ENCODE data around the gene PLAAT4. TPM values are rescaled to one million over a fixed set of nuclear protein-coding genes. Genes with fewer than 3 reads are reported as not detected.

Gene PLAAT4
- total and polyA plus RNA-seq, 2 experiments from 2014 or later = 7.9 to 13.7 TPM

DNA sequence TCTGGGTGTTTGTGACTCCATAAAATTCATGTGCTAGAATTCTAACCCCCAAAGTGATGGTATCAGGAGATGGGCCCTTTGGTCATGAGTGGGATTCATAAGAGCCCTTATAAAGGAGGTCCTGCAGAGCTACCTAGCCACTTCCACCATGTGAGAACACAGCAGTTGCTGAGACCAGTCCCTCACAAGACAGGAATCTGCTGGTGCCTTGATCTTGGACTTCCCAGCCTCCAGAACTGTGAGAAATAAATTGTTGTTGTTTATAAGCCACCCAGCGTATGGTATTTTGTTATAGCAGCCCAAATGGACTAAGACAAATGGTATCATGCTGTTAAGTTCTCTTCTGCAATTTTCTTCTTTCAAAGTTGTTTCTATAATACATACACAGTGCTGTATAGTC, 44.2 kb upstream of the PLAAT4 start:
- peaks cover 3% of the 10 kb centered on the region for H3K9me3 ChIP-seq (ENCODE audit: low read depth)
- H3K4me2 ChIP-seq = peak overlapping the region; percentile 94
- peak overlapping the region; percentile 16 for H3K27ac ChIP-seq
- H3K36me3 ChIP-seq (replicated peaks; ENCODE audit: insufficient read depth, low read depth) = no peaks in the 10 kb centered on the region
- H3K4me3 ChIP-seq = no peak overlapping the region
- H2AFZ ChIP-seq = no peak overlapping the region
- no peaks in the 10 kb centered on the region for H3K9me2 ChIP-seq (replicated peaks; ENCODE audit: insufficient read depth)
- H3K27me3 ChIP-seq = peaks cover 5% of the 10 kb centered on the region
- no peak for DNase-seq (ENCODE audit: low spot score)
- H3K79me2 ChIP-seq = no peaks in the 10 kb centered on the region
- no peaks in the 10 kb centered on the region for H4K20me1 ChIP-seq (ENCODE audit: insufficient read depth, poor library complexity, severe bottlenecking)
- peaks cover 8% of the 10 kb centered on the region for H3K4me1 ChIP-seq (ENCODE audit: insufficient read depth)
- WGBS (ENCODE audit: low lambda C conversion rate, missing lambda C conversion rate) = 94% methylated on average over 1 of the region's 1 CpG
- TF ChIP-seq EZH2 (IDR thresholded peaks at IDR 0.05; ENCODE audit: borderline replicate concordance) = no peak
- no peak for TF ChIP-seq EZH2phosphoT487 (IDR thresholded peaks at IDR 0.05; ENCODE audit: low read depth, severe bottlenecking, unreplicated experiment)
- TF ChIP-seq, protein P1, sequence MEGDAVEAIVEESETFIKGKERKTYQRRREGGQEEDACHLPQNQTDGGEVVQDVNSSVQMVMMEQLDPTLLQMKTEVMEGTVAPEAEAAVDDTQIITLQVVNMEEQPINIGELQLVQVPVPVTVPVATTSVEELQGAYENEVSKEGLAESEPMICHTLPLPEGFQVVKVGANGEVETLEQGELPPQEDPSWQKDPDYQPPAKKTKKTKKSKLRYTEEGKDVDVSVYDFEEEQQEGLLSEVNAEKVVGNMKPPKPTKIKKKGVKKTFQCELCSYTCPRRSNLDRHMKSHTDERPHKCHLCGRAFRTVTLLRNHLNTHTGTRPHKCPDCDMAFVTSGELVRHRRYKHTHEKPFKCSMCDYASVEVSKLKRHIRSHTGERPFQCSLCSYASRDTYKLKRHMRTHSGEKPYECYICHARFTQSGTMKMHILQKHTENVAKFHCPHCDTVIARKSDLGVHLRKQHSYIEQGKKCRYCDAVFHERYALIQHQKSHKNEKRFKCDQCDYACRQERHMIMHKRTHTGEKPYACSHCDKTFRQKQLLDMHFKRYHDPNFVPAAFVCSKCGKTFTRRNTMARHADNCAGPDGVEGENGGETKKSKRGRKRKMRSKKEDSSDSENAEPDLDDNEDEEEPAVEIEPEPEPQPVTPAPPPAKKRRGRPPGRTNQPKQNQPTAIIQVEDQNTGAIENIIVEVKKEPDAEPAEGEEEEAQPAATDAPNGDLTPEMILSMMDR (IDR thresholded peaks at IDR 0.05; ENCODE audit: poor library complexity) = no peak

DNA sequence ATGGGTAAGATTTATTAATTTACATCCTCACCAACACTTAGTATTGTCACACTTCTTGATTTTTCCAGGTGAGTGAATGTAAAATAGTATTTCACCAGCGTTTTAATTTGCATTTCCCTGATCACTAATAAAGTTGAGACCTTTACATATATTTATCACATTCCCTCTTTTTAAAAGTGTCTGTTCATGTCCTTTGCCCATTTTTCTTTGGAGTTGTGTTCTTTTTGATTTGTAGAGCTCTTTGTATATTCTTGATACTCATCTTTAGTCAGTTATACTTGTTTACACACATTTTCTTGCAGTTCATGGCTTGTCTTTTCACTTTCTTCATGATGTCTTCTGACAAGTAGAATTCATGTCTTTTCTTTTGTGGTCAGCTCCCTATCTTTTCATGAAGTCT, 43.5 kb upstream of the PLAAT4 start:
- DNase-seq (ENCODE audit: low spot score) = no peak
- H3K27ac ChIP-seq = no peak overlapping the region
- H3K4me1 ChIP-seq (ENCODE audit: insufficient read depth) = peaks cover 8% of the 10 kb centered on the region
- H3K9me3 ChIP-seq (ENCODE audit: low read depth) = peaks cover 3% of the 10 kb centered on the region
- H3K36me3 ChIP-seq (replicated peaks; ENCODE audit: insufficient read depth, low read depth) = no peaks in the 10 kb centered on the region
- H3K4me3 ChIP-seq = no peak overlapping the region
- H3K27me3 ChIP-seq = peaks cover 5% of the 10 kb centered on the region
- WGBS (ENCODE audit: low lambda C conversion rate, missing lambda C conversion rate) = 91% methylated on average over 1 of the region's 1 CpG
- H3K79me2 ChIP-seq = no peaks in the 10 kb centered on the region
- TF ChIP-seq, protein P1 (IDR thresholded peaks at IDR 0.05; ENCODE audit: poor library complexity) = no peak
- TF ChIP-seq EZH2phosphoT487 (IDR thresholded peaks at IDR 0.05; ENCODE audit: low read depth, severe bottlenecking, unreplicated experiment) (no peak), EZH2 (IDR thresholded peaks at IDR 0.05; ENCODE audit: borderline replicate concordance) (no peak)
- H4K20me1 ChIP-seq (ENCODE audit: insufficient read depth, poor library complexity, severe bottlenecking) = no peaks in the 10 kb centered on the region
- no peak overlapping the region for H3K4me2 ChIP-seq
- H3K9me2 ChIP-seq (replicated peaks; ENCODE audit: insufficient read depth) = no peaks in the 10 kb centered on the region
- H2AFZ ChIP-seq = no peak overlapping the region

DNA sequence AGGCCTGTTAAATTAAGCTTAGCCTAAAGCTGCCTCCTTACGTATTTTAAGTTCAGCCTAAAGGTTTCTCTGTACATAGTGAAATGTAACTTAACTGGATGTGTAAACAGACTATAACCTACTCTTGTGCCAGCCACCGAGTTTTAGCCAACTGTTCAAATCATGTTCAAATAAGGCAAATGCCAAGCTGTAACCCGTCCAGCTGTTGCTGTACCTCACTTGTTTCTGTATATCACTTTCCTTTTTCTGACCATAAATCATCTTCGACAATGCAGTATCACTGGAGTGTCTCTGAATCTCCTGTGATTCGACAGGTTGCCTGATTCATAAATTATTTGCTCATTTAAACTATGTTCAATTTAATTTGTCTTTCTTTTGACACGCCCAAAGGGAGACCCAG, 41.6 kb upstream of the PLAAT4 start:
- TF ChIP-seq EZH2phosphoT487 (IDR thresholded peaks at IDR 0.05; ENCODE audit: low read depth, severe bottlenecking, unreplicated experiment) (no peak), EZH2 (IDR thresholded peaks at IDR 0.05; ENCODE audit: borderline replicate concordance) (no peak)
- TF ChIP-seq, protein P1 (IDR thresholded peaks at IDR 0.05; ENCODE audit: poor library complexity) = no peak
- H3K4me3 ChIP-seq = no peak overlapping the region
- peaks cover 8% of the 10 kb centered on the region for H3K4me1 ChIP-seq (ENCODE audit: insufficient read depth)
- no peaks in the 10 kb centered on the region for H3K36me3 ChIP-seq (replicated peaks; ENCODE audit: insufficient read depth, low read depth)
- no peaks in the 10 kb centered on the region for H3K79me2 ChIP-seq
- H2AFZ ChIP-seq = no peak overlapping the region
- no peaks in the 10 kb centered on the region for H3K9me2 ChIP-seq (replicated peaks; ENCODE audit: insufficient read depth)
- no peaks in the 10 kb centered on the region for H4K20me1 ChIP-seq (ENCODE audit: insufficient read depth, poor library complexity, severe bottlenecking)
- DNase-seq (ENCODE audit: low spot score) = no peak
- 87% methylated on average over 6 of the region's 6 CpGs for WGBS (ENCODE audit: low lambda C conversion rate, missing lambda C conversion rate)
- no peak overlapping the region for H3K4me2 ChIP-seq
- peaks cover 5% of the 10 kb centered on the region for H3K27me3 ChIP-seq
- H3K27ac ChIP-seq = no peak overlapping the region
- H3K9me3 ChIP-seq (ENCODE audit: low read depth) = peaks cover 3% of the 10 kb centered on the region

DNA sequence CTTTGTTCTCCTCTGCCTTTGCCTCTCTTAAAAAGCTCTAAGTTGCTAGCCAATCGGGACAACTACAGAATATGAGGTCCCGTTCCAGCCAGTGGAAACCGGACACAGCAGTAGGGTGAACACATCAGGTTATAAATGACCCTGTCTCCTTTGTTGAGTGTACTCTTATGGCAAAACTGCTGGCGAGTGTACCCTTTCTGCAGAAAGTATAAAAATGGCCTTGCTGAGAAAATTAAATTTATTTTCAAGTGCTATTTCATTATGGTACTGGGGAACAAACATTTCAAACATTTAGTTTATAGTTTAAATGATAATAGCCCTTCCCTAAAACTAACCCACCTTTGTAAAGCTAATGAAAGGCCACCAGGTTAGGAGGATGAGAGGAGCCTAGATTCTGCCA, 36.7 kb upstream of the PLAAT4 start:
- Histone ChIP-seq H3K4me2 (no peak overlapping the region), H3K27ac (no peak overlapping the region), H4K20me1 (ENCODE audit: insufficient read depth, poor library complexity, severe bottlenecking) (no peaks in the 10 kb centered on the region), H2AFZ (no peak overlapping the region), H3K36me3 (replicated peaks; ENCODE audit: insufficient read depth, low read depth) (no peaks in the 10 kb centered on the region), H3K4me3 (no peak overlapping the region), H3K79me2 (no peaks in the 10 kb centered on the region), H3K9me3 (ENCODE audit: low read depth) (no peaks in the 10 kb centered on the region), H3K4me1 (ENCODE audit: insufficient read depth) (no peaks in the 10 kb centered on the region), H3K27me3 (no peaks in the 10 kb centered on the region), H3K9me2 (replicated peaks; ENCODE audit: insufficient read depth) (no peaks in the 10 kb centered on the region)
- TF ChIP-seq EZH2 (IDR thresholded peaks at IDR 0.05; ENCODE audit: borderline replicate concordance) (no peak), EZH2phosphoT487 (IDR thresholded peaks at IDR 0.05; ENCODE audit: low read depth, severe bottlenecking, unreplicated experiment) (no peak)
- TF ChIP-seq, protein P1 (IDR thresholded peaks at IDR 0.05; ENCODE audit: poor library complexity) = no peak
- DNase-seq (ENCODE audit: low spot score) = no peak
- 82% methylated on average over 4 of the region's 4 CpGs for WGBS (ENCODE audit: low lambda C conversion rate, missing lambda C conversion rate)

Data from hepatocyte (in vitro differentiated cells).